Measurements from ENCODE around the gene CEP78.

The CEP78 gene

DNA sequence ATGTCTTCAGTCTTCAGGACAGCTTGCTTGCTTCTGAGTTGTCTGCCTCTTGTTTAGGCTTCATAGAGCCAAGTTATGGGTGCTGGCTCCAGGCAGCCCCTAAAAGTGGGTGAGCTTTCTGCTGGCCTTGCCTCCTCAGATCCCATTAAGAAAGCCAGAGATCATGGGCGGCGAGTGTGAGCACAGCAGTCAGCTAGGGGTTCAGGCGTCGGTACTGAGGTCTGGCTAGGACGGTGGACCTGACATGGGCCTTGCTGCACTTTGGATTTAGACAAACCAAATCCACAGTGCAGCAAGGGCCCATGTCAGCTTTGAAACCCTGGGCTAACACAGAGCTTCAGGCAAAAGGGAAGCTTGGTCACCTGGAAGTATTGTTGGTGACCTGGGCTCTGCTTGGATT lies 78.7 kb downstream of the CEP78 start:
- peaks cover 95% of the 10 kb centered on the region for H3K36me3 ChIP-seq (ENCODE audit: low read depth)
- H3K27ac ChIP-seq (ENCODE audit: poor library complexity, severe bottlenecking), result no peak overlapping the region
- no peaks in the 10 kb centered on the region for H3K4me1 ChIP-seq (ENCODE audit: insufficient read depth, poor library complexity, severe bottlenecking)
- no peak for ATAC-seq (ENCODE audit: low read depth)
- H3K27me3 ChIP-seq (ENCODE audit: insufficient read depth, poor library complexity, severe bottlenecking), result no peaks in the 10 kb centered on the region
- DNase-seq (ENCODE audit: low spot score), result no peak
- H3K9me3 ChIP-seq (ENCODE audit: severe bottlenecking), result no peaks in the 10 kb centered on the region
- H3K4me3 ChIP-seq (ENCODE audit: severe bottlenecking), result no peak overlapping the region
- TF ChIP-seq, protein P1, sequence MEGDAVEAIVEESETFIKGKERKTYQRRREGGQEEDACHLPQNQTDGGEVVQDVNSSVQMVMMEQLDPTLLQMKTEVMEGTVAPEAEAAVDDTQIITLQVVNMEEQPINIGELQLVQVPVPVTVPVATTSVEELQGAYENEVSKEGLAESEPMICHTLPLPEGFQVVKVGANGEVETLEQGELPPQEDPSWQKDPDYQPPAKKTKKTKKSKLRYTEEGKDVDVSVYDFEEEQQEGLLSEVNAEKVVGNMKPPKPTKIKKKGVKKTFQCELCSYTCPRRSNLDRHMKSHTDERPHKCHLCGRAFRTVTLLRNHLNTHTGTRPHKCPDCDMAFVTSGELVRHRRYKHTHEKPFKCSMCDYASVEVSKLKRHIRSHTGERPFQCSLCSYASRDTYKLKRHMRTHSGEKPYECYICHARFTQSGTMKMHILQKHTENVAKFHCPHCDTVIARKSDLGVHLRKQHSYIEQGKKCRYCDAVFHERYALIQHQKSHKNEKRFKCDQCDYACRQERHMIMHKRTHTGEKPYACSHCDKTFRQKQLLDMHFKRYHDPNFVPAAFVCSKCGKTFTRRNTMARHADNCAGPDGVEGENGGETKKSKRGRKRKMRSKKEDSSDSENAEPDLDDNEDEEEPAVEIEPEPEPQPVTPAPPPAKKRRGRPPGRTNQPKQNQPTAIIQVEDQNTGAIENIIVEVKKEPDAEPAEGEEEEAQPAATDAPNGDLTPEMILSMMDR (IDR thresholded peaks at IDR 0.05; ENCODE audit: poor library complexity, severe bottlenecking), result no peak

DNA sequence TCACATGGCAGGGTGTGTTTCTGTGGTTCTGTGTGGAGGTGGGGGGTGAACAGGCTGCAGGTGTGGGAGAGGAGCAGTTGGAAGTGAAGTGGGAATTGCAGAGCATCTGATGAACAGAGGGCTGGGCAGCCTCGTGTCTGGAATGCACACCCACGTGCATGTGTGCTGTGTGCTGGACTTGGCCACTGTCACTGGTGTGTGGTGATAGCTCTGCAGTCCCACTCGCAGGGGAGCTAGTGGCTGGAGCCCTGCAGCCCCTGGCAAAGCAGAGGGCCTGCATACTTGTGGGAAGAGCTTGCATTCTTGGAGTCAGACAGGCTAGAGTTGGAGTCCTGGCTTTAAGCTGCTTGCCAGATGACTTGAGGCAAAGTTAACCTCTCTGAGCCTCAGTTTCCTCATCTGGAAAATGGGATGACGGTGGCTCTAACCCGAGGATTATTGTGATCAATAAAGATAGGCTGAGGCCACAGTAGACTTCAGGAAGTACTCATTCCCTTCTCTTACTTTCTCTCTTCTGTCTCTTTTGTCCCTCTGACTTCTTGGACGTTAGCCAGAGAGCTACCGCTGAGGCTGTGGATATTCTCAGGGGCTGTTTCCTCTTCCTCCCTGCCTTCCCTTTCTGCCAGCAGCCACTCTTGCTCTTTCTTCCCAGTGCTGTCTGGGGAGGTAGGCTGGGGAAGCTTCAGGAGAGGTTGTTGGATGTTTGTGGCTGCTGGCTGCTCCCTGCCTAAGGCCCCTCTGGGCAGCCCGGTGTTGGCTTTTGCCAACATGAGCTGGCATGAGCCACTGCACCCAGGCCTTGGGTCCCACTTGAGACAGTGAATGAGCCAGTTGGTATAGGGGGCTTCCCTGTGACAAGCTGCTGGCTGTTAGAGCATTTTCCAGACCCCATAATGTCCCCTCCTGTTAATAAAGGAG lies 79.3 kb downstream of the CEP78 start:
- no peak overlapping the region for H3K27ac ChIP-seq (ENCODE audit: poor library complexity, severe bottlenecking)
- no peak for ATAC-seq (ENCODE audit: low read depth)
- DNase-seq (ENCODE audit: low spot score), result no peak
- H3K9me3 ChIP-seq (ENCODE audit: severe bottlenecking), result no peaks in the 10 kb centered on the region
- H3K27me3 ChIP-seq (ENCODE audit: insufficient read depth, poor library complexity, severe bottlenecking), result no peaks in the 10 kb centered on the region
- peaks cover 95% of the 10 kb centered on the region for H3K36me3 ChIP-seq (ENCODE audit: low read depth)
- H3K4me3 ChIP-seq (ENCODE audit: severe bottlenecking), result no peak overlapping the region
- TF ChIP-seq, protein P1 (IDR thresholded peaks at IDR 0.05; ENCODE audit: poor library complexity, severe bottlenecking), result no peak
- no peaks in the 10 kb centered on the region for H3K4me1 ChIP-seq (ENCODE audit: insufficient read depth, poor library complexity, severe bottlenecking)

DNA sequence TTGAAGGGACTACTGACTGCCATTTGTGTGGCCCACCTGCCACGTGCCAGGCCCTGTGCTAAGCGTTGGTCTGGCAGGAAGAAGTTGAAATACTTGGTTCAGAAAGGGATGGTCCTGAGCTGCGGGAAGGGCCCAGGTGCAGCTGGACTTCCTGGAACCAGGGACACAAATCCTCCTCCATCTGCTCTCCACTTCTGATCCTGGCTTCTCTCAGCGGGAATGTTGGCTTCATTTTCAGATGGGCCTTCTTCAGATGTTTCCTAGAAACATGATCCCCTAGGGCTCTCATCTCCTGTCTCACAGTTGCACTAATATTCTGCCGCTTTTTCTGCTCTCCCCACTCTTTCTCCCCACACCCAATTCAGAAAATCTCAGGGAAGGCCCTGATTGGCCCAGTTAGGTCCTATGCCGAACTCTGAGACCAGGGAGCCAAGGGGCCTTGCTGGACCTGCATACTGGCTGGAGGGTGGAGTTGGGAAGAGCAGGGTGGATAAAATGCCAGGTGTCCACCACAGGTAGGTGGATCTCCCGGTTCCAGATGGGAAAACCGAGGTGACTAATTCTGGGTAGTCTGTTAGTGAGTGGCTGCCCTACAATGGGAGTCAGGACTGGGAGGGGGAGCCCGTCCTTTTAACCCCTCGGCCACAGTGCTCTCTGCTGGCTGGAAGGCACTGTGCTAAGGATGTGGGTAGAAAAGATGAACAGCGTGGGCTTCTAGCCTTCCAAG lies 80.5 kb downstream of the CEP78 start:
- H3K27me3 ChIP-seq (ENCODE audit: insufficient read depth, poor library complexity, severe bottlenecking), result no peaks in the 10 kb centered on the region
- H3K9me3 ChIP-seq (ENCODE audit: severe bottlenecking), result no peaks in the 10 kb centered on the region
- no peak overlapping the region for H3K27ac ChIP-seq (ENCODE audit: poor library complexity, severe bottlenecking)
- peaks cover 94% of the 10 kb centered on the region for H3K36me3 ChIP-seq (ENCODE audit: low read depth)
- no peak for ATAC-seq (ENCODE audit: low read depth)
- H3K4me3 ChIP-seq (ENCODE audit: severe bottlenecking), result no peak overlapping the region
- no peaks in the 10 kb centered on the region for H3K4me1 ChIP-seq (ENCODE audit: insufficient read depth, poor library complexity, severe bottlenecking)
- TF ChIP-seq, protein P1 (IDR thresholded peaks at IDR 0.05; ENCODE audit: poor library complexity, severe bottlenecking), result no peak
- DNase-seq (ENCODE audit: low spot score), result no peak

DNA sequence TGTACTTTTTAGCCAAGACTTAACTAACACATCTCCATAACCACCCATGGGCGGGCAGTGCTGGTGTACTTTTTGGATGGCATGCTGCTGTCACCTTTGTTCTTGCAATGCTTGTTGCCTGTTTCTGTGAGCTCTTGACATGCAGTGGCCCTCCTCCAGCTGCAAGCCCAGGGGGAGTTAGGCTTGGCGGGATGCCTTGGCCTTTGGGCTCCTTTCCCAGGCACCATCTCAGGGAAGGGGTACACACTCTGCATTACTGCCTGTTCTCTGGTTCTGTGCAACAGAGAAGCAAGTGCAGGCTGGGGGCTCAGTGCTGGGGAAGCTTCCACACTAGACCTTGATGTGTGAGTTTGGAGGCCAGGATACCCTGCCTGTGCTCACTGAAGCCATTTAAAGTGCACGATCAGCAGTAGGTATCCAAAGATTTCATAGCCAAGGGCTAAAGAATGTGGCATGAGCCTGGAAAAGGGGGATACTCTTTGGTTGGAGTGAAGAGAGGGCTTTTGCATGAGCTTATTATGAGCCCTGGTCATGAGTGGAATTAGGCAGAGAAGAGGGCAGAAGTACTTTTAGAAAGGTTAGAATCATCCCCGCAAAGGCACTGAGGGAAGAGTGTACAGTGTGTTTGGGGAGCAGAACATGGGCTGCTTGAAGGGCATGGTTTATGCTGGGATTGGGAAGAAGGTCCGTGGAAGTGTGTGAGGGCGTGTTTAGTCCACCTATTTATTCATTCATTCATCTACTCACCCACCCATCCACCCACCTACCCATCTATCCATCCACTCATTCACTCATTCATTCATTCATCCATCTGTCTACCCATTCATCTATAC lies 83.5 kb downstream of the CEP78 start:
- DNase-seq (ENCODE audit: low spot score) (no peak), ATAC-seq (ENCODE audit: low read depth) (no peak)
- H3K4me3 ChIP-seq (ENCODE audit: severe bottlenecking), result no peak overlapping the region
- no peaks in the 10 kb centered on the region for H3K27me3 ChIP-seq (ENCODE audit: insufficient read depth, poor library complexity, severe bottlenecking)
- H3K27ac ChIP-seq (ENCODE audit: poor library complexity, severe bottlenecking), result no peak overlapping the region
- no peaks in the 10 kb centered on the region for H3K4me1 ChIP-seq (ENCODE audit: insufficient read depth, poor library complexity, severe bottlenecking)
- H3K9me3 ChIP-seq (ENCODE audit: severe bottlenecking), result no peaks in the 10 kb centered on the region
- peaks cover 94% of the 10 kb centered on the region for H3K36me3 ChIP-seq (ENCODE audit: low read depth)
- TF ChIP-seq, protein P1 (IDR thresholded peaks at IDR 0.05; ENCODE audit: poor library complexity, severe bottlenecking), result no peak

Data from RWPE2 (cell line).